Cardiac muscle cell (in vitro differentiated cells and primary cell): ENCODE results near the gene UBE4A. TPM values are rescaled to one million over a fixed set of nuclear protein-coding genes. Genes with fewer than 3 reads are reported as not detected.

ENCODE experiments used
- DNase-seq, 2 donors: peaks; one replicate each; pipeline versions ENCODE4 v3.0.0 to v3.0.0-alpha.2; 2010 to 2017; ENCODE audit warnings: low read depth in 1 of 2, low spot score in 1 of 2
- H3K27ac ChIP-seq: fragments of 200-600 bp; sonication (generic); 2 replicates; pipeline ENCODE4 v1.5.1; 2016
- H3K27me3 ChIP-seq: fragments of 200-600 bp; sonication (generic); 2 replicates; pipeline ENCODE4 v1.6.0; 2016; ENCODE audit warnings: control low read depth
- H3K36me3 ChIP-seq: fragments of 200-600 bp; sonication (generic); 2 replicates; pipeline ENCODE4 v1.5.1; 2016; ENCODE audit warnings: control low read depth
- H3K4me1 ChIP-seq: fragments of 200-600 bp; sonication (generic); 2 replicates; pipeline ENCODE4 v1.8.1; 2017; ENCODE audit warnings: low read depth, mild to moderate bottlenecking, mixed run types
- H3K4me3 ChIP-seq: fragments of 200-600 bp; sonication (generic); 2 replicates; pipeline ENCODE4 v1.5.1; 2016; ENCODE audit warnings: mild to moderate bottlenecking
- H3K9me3 ChIP-seq: fragments of 200-600 bp; sonication (generic); 2 replicates; pipeline ENCODE4 v1.5.1; 2017; ENCODE audit warnings: low read depth, mild to moderate bottlenecking, control low read depth
- polyA plus RNA-seq: library from polyadenylated mRNA; unstranded; fragments of >200 nt; fragmentation: Nextera tagmentation; extraction: Ambion mirVana; gene quantifications from 2 replicates; pipeline ENCODE4 v1.2.1, GENCODE V29; 2016
- total RNA-seq: library from RNA; depleted of rRNA; stranded (reverse); fragments of >200 nt; gene quantifications from 2 replicates; pipeline ENCODE4 v1.2.3, GENCODE V29; 2016
- TF ChIP-seq, protein P1 (sequence below): IDR thresholded peaks from 2 replicates; pipeline ENCODE4 v1.5.1; 2012; ENCODE audit warnings: low read depth, mild to moderate bottlenecking, low read length

UBE4A gene
- total and polyA plus RNA-seq, 2 experiments from 2014 or later, result 17.4 to 23.6 TPM

DNA sequence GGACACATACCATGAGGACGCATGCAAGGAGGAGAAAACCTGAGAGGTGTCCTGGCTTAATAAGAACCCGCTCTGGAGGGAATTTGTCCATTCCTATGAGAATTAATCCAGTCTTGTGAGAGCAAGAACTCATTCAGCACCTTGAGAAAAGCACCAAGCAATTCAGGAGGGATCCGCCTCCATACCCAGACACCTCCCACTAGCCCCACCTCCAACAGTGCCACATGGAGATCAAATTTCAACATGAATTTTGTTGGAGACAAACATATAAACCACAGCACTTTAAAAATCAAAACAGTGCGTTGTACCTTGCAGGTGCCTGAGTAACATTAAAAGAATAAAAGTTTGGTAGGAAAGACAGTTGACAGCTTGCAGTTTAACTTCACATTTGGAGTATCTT is 11.4 kb downstream of the UBE4A start:
- no peaks in the 10 kb centered on the region for H3K9me3 ChIP-seq
- H3K4me3 ChIP-seq, result no peak overlapping the region
- no peaks in the 10 kb centered on the region for H3K4me1 ChIP-seq
- no peak overlapping the region for H3K27ac ChIP-seq
- no peak for DNase-seq
- no peaks in the 10 kb centered on the region for H3K27me3 ChIP-seq
- peaks cover 50% of the 10 kb centered on the region for H3K36me3 ChIP-seq
- TF ChIP-seq, protein P1, sequence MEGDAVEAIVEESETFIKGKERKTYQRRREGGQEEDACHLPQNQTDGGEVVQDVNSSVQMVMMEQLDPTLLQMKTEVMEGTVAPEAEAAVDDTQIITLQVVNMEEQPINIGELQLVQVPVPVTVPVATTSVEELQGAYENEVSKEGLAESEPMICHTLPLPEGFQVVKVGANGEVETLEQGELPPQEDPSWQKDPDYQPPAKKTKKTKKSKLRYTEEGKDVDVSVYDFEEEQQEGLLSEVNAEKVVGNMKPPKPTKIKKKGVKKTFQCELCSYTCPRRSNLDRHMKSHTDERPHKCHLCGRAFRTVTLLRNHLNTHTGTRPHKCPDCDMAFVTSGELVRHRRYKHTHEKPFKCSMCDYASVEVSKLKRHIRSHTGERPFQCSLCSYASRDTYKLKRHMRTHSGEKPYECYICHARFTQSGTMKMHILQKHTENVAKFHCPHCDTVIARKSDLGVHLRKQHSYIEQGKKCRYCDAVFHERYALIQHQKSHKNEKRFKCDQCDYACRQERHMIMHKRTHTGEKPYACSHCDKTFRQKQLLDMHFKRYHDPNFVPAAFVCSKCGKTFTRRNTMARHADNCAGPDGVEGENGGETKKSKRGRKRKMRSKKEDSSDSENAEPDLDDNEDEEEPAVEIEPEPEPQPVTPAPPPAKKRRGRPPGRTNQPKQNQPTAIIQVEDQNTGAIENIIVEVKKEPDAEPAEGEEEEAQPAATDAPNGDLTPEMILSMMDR, result no peak

DNA sequence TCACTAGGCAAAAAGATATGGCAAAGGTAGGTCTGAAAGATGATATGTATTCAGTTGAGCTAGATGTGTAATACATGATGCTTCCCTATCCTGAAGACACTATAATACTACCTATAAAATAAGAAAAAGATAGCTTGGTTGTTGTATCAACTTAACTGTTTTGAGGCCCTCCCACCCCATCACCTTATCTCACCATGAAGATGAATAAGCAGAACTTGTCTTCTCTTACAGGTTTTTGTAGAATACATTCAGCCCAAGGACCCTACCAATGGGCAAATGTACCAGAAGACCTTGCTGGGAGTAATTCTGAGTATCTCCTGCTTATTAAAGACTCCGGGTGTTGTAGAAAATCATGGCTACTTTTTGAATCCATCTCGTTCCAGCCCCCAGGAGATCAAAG is 13.9 kb downstream of the UBE4A start:
- Histone ChIP-seq H3K4me3 (no peak overlapping the region), H3K9me3 (no peaks in the 10 kb centered on the region), H3K27ac (no peak overlapping the region), H3K27me3 (no peaks in the 10 kb centered on the region), H3K4me1 (no peaks in the 10 kb centered on the region), H3K36me3 (peaks cover 61% of the 10 kb centered on the region)
- no peak for DNase-seq
- TF ChIP-seq, protein P1, result no peak

DNA sequence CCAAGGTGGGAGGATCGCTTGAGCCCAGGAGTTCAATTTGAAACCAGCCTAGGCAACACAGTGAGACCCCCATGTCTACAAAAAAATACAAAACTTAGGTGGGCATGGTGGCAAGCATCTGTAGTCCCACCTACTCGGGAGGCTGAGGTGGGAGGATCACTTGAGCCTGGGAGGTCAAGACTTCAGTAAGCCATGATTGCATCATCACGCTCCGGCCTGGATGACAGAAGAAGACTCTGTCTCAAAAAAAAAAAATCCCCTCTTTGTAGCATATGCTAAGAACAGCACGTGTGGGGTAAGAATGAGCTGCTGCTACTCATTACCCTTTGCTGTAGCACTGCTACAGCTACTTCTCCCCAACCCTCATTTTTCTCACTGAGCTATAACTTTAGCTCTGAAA is 14.5 kb downstream of the UBE4A start:
- TF ChIP-seq, protein P1, result no peak
- no peak for DNase-seq
- Histone ChIP-seq H3K4me3 (no peak overlapping the region), H3K4me1 (no peaks in the 10 kb centered on the region), H3K9me3 (no peaks in the 10 kb centered on the region), H3K27ac (no peak overlapping the region), H3K36me3 (peaks cover 55% of the 10 kb centered on the region), H3K27me3 (no peaks in the 10 kb centered on the region)

DNA sequence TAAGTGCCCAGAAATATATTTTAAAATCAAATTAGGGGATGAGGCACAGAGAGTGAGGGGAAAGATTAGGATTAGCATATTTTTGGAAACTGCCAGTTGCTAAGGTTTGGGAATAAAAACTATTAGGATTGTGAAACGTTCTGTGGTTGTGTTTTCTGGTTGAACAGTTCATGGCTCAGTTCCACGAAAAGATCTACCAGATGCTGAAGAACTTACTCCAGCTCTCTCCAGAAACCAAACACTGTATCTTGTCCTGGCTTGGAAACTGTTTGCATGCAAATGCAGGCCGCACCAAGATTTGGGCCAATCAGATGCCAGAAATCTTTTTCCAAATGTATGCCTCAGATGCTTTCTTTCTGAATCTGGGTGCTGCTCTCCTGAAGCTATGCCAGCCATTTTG is 15.3 kb downstream of the UBE4A start:
- Histone ChIP-seq H3K4me1 (no peaks in the 10 kb centered on the region), H3K36me3 (peaks cover 46% of the 10 kb centered on the region), H3K27me3 (no peaks in the 10 kb centered on the region), H3K27ac (no peak overlapping the region), H3K4me3 (no peak overlapping the region), H3K9me3 (no peaks in the 10 kb centered on the region)
- DNase-seq, result peak in 1 of 2 donors; percentile 17
- TF ChIP-seq, protein P1, result no peak

DNA sequence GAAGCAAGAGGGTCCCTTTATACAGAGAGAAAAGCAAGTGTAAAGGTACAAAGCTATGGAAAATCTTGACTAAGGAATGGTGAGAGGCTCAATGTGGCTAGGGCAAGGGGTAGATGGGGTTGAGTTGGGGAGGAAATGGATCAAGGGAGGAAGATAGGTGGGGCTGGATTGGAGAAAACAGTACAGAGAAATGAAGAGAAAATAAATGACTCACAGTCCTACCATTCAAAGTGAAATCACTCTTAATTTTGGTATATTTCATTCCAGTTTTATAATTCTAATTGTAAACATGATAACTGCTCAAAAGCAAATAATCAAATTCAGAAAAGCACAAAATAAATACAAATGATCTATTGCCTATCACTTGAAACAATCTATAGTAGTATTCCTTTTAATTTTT is 16.6 kb downstream of the UBE4A start:
- peaks cover 44% of the 10 kb centered on the region for H3K36me3 ChIP-seq
- no peaks in the 10 kb centered on the region for H3K27me3 ChIP-seq
- no peak overlapping the region for H3K27ac ChIP-seq
- H3K4me3 ChIP-seq, result no peak overlapping the region
- no peaks in the 10 kb centered on the region for H3K4me1 ChIP-seq
- no peak for DNase-seq
- TF ChIP-seq, protein P1, result no peak
- no peaks in the 10 kb centered on the region for H3K9me3 ChIP-seq

DNA sequence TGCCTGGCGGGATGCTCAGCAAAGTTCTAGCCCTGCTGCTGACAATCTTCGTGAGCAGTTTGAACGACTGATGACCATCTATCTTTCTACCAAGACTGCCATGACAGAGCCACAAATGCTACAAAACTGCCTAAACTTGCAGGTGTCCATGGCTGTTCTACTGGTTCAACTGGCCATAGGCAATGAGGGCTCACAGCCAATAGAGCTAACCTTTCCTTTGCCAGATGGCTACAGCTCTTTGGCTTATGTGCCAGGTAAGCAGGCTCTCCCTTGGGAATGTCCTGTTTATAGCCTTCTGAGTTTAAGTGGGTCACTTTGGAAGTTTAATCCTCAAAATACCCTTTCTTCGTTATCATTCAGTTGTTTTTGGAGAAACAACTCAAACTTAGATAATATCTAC is 20.1 kb downstream of the UBE4A start:
- no peak overlapping the region for H3K27ac ChIP-seq
- no peaks in the 10 kb centered on the region for H3K4me1 ChIP-seq
- no peaks in the 10 kb centered on the region for H3K27me3 ChIP-seq
- H3K4me3 ChIP-seq, result no peak overlapping the region
- no peaks in the 10 kb centered on the region for H3K9me3 ChIP-seq
- no peak for DNase-seq
- TF ChIP-seq, protein P1, result no peak
- H3K36me3 ChIP-seq, result peaks cover 45% of the 10 kb centered on the region
